ENCODE data around the gene TAS2R40. TPM values are rescaled to one million over a fixed set of nuclear protein-coding genes. Genes with fewer than 3 reads are reported as not detected.
"Not testable (repeated sequence)": the region's sequence is repeated elsewhere in the genome, so short reads cannot be mapped to it uniquely, and the experiment has no call there.

The TAS2R40 gene
- total RNA-seq, result not detected

DNA sequence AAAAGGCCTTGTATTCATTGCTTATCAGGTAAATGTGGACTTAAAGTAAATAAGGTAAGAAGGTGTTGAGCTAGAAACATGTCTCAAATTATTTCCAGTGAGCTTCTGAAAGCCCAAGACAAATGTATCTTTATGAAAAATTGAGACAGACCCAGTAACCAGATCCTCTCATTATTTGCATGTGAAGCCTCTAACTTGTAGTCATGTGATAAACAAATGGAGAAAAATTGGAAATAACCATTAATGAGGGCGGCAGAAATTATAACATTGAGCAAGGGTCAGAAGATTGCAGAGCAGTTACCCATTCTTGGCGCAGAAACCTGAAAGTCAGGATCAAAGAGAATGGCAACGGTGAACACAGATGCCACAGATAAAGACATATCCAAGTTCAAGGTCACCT is at the start of gene TAS2R40:
Gene TAS2R40 (plus strand): TSS at position 301 of the 400 bp plus-strand sequence. CDS start 42 bp downstream, at position 343.
- Mint-ChIP-seq H3K9me3 (no peaks in the 10 kb centered on the region), H3K27ac (no peak within 1 kb of the TSS), H3K27me3 (peaks cover 13% of the 10 kb centered on the region), H3K36me3 (no peaks in the 10 kb centered on the region), H3K4me1 (ENCODE audit: low read depth) (no peaks in the 10 kb centered on the region), H3K4me3 (no peak within 1 kb of the TSS)
- DNase-seq, result no peak
- intact Hi-C loops (cut with micrococcal nuclease), result no loop called here
- ChIA-PET CTCF (interaction anchor here (0.6 to 5.2 kb wide), 6 partner anchors 18 to 341 kb away, joined by 3 to 37 read pairs (median 8); no protein-coding TSS in a partner anchor), POLR2A (no interaction called here)

DNA sequence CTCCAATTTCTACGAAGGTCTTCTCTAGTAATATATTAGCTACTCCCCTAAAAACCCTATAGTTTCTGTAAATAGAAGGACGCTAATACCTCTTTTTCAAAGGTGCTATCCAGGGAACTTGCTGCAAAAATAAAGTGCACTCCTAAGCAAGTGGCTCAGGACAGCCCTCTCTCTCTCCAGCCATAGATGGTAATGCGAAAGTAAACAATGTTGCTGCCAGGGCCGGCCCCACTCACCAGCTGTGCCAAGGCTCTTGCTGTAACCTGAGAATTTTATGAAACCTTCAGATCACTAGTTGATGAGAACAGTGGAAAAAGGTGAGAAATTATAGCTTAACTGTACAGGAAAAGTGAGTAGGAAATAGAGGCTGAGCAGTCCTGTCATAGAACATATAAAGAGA is 49.5 kb upstream of the TAS2R40 start:
- H3K4me3 Mint-ChIP-seq, result no peak overlapping the region
- H3K36me3 Mint-ChIP-seq, result no peaks in the 10 kb centered on the region
- POLR2A ChIA-PET, result no interaction called here
- no peaks in the 10 kb centered on the region for H3K4me1 Mint-ChIP-seq (ENCODE audit: low read depth)
- H3K27ac Mint-ChIP-seq, result no peak overlapping the region
- no peak for DNase-seq
- intact Hi-C loops (cut with micrococcal nuclease), result no loop called here
- peaks cover 5% of the 10 kb centered on the region for H3K9me3 Mint-ChIP-seq
- CTCF ChIA-PET, result no interaction called here
- peaks cover 16% of the 10 kb centered on the region for H3K27me3 Mint-ChIP-seq

DNA sequence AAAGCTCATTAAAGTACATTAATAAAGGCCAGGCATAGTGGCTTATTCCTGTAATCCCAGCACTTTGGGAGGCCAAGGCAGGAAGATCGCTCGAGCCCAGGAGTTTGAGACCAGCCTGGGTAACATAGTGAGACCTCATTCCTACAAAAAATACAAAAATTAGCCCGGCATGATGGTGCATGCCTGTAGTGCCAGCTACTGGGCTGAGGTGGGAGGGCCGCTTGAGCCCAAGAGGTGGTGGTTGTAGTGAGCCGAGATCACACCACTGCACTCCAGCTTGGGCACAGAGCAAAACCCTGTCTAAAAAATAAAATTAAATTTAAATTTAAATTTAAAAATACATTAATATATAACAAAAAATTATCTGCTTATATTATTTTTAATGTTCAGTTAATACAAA is 45.7 kb upstream of the TAS2R40 start:
- ChIA-PET CTCF (no interaction called here), POLR2A (no interaction called here)
- Mint-ChIP-seq H3K27ac (no peak overlapping the region), H3K36me3 (no peaks in the 10 kb centered on the region), H3K4me1 (ENCODE audit: low read depth) (no peaks in the 10 kb centered on the region), H3K27me3 (peaks cover 5% of the 10 kb centered on the region), H3K4me3 (no peak overlapping the region), H3K9me3 (peaks cover 22% of the 10 kb centered on the region)
- intact Hi-C loops (cut with micrococcal nuclease), result no loop called here
- no peak for DNase-seq

DNA sequence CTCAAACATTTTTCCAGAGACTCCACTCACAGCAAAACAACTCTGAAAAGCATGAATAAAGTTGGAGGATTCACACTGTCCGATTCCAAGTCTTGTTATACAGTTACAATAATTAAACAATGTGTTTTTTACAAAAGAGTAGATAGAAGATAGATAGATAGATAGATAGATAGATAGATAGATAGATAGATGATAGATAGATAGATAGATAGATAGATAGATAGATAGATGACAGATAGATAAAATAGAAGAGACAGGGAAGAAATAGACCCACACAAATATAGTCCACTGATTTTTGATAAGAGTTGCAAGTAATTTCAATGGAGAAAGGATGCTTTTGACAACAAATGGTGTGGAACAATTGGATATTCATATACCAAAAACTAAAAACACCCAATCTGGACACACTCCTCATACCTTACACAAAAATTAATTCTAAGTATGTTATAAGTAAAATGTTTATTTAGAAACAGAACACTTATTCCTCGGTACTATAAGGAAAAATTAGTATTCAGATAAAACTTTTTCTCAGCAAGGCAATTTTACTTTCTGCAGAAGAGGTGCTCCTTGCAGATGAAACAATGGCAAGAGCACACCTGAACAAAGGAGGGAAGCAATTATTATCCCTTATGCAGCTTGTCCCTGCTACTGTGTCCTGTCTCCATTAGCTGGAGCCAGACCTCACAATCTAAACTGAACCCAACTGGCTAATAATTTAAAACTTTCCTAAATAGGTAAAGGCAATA is 44.3 kb upstream of the TAS2R40 start:
- POLR2A ChIA-PET, result no interaction called here
- CTCF ChIA-PET, result no interaction called here
- Mint-ChIP-seq H3K27ac (no peak overlapping the region), H3K4me3 (no peak overlapping the region), H3K4me1 (ENCODE audit: low read depth) (no peaks in the 10 kb centered on the region), H3K36me3 (no peaks in the 10 kb centered on the region), H3K9me3 (peaks cover 22% of the 10 kb centered on the region), H3K27me3 (no peaks in the 10 kb centered on the region)
- no peak for DNase-seq
- intact Hi-C loops (cut with micrococcal nuclease), result no loop called here

DNA sequence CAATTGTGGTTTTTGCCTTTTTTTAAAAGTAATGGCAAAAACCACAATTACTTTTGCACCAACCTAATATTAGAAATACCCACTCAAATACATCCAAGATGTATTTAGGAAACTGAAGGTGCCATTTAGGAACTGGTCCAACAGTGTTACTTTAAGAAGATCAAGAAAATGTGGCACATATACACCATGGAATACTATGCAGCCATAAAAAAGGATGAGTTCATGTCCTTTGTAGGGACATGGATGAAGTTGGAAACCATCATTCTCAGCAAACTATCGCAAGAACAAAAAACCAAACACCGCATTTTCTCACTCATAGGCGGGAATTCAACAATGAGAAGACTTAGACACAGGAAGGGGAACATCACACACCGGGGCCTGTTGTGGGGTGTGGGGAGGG is 41.1 kb upstream of the TAS2R40 start:
- POLR2A ChIA-PET; H3K27ac Mint-ChIP-seq; H3K36me3 Mint-ChIP-seq; H3K4me1 Mint-ChIP-seq (ENCODE audit: low read depth); DNase-seq; H3K4me3 Mint-ChIP-seq; CTCF ChIA-PET; intact Hi-C loops (cut with micrococcal nuclease): not testable (repeated sequence)
- Mint-ChIP-seq H3K9me3 (peaks cover 20% of the 10 kb centered on the region), H3K27me3 (peaks cover 10% of the 10 kb centered on the region)

DNA sequence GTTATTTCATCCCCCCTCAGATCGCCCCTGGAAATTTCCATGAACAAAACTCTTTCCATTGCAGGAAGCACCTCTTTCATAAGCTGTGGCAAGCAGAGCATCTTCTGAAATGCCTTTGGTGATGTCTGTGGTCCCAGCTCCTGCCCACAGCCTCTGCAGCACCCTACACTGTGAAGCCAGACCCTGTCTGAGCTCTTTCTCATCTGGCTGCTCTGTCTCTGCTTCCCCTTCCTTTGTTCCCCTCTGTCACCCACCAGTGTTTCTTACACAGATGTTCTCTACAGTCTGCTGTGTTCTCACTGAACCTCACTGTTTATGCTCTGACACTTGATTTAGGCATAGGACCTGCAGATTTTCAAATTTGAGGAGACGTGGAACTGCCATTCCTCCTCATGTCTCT is 40.5 kb upstream of the TAS2R40 start:
- intact Hi-C loops (cut with micrococcal nuclease), result no loop called here
- CTCF ChIA-PET, result no interaction called here
- no peak for DNase-seq
- peaks cover 20% of the 10 kb centered on the region for H3K9me3 Mint-ChIP-seq
- no peak overlapping the region for H3K4me3 Mint-ChIP-seq
- POLR2A ChIA-PET, result no interaction called here
- H3K36me3 Mint-ChIP-seq, result no peaks in the 10 kb centered on the region
- H3K27me3 Mint-ChIP-seq, result peaks cover 15% of the 10 kb centered on the region
- no peak overlapping the region for H3K27ac Mint-ChIP-seq
- no peaks in the 10 kb centered on the region for H3K4me1 Mint-ChIP-seq (ENCODE audit: low read depth)

DNA sequence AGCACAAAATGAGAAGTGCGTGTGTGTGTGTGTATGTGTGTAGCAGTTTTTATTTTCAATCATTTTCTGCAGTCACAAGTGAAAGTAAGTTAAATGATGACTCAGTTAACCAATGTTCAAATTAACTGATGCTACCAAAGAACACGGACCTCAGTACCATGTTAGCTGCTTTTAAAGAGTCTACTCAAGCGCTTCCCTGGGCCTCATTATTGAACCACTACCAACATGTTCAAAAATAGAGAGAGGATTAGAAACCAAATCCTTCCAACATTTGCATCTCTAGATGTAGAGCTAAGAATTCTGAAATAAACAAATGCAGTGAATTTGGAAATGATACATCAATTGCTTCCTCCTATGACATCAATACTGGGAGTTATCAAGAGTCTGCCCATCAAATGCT is 38.8 kb upstream of the TAS2R40 start, which contains the start of gene TAS2R39:
Gene TAS2R39 (plus strand): TSS at position 396 of the 400 bp plus-strand sequence. CDS start 0 bp downstream, at position 396.
- ChIA-PET CTCF (interaction anchor here (1.5 kb wide), 1 partner anchor 32 kb away, joined by 6 read pairs; no protein-coding TSS in a partner anchor), POLR2A (no interaction called here)

DNA sequence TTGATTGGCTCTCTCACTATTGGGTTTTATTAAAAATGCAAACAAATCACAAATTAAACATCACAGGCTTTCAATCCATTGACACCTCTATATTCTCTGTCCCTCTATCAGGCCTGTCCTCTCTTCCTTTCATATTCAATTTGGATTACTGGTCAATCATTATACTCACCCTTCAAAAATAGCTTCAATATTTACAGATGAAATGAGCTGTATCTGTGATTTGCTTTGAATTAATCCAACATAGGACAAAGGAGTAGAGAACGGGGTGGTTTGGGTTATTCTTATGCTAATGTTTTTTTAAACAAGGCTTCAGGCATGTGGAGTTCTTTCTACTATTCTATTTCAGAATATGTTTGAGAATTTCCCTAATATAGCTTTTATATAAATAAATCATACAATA is 36.3 kb upstream of the TAS2R40 start:
- H3K9me3 Mint-ChIP-seq, result no peaks in the 10 kb centered on the region
- CTCF ChIA-PET, result no interaction called here

More for the DNA sequence above, 38.8 kb upstream of the TAS2R40 start, which contains the start of gene TAS2R39:
- H3K27me3 Mint-ChIP-seq, result peaks cover 15% of the 10 kb centered on the region
- H3K36me3 Mint-ChIP-seq, result no peaks in the 10 kb centered on the region
- H3K4me3 Mint-ChIP-seq, result no peak within 1 kb of the TSS
- peaks cover 12% of the 10 kb centered on the region for H3K9me3 Mint-ChIP-seq
- H3K27ac Mint-ChIP-seq, result no peak within 1 kb of the TSS
- no peak for DNase-seq
- intact Hi-C loops (cut with micrococcal nuclease), result no loop called here
- H3K4me1 Mint-ChIP-seq (ENCODE audit: low read depth), result no peaks in the 10 kb centered on the region

DNA sequence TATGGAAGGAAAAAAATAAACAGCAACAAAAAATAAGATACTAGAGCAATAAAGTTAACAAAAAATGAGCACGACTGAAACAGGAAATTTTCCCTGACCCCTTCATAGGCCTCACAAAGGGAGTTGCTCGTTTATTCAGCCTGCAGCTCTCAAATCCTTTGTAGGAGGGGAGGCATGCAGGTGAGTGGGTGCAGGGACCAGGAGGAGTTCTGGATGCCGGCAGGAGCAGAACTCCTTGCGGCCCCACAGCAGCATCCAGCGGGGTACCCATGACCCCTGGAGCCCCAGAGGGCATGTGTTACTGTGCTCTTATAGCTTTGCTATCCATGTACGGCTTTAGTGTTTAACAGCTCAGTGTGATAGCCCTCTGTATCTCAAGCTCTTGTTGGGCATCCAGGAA is 32.8 kb upstream of the TAS2R40 start:
- H3K27ac Mint-ChIP-seq, result no peak overlapping the region
- no peaks in the 10 kb centered on the region for H3K4me1 Mint-ChIP-seq (ENCODE audit: low read depth)
- POLR2A ChIA-PET, result no interaction called here
- H3K4me3 Mint-ChIP-seq, result no peak overlapping the region
- H3K36me3 Mint-ChIP-seq, result no peaks in the 10 kb centered on the region
- intact Hi-C loops (cut with micrococcal nuclease), result no loop called here
- CTCF ChIA-PET, result interaction anchor here (4.5 kb wide), 1 partner anchor 26 kb away, joined by 15 read pairs; no protein-coding TSS in a partner anchor
- DNase-seq, result no peak
- no peaks in the 10 kb centered on the region for H3K9me3 Mint-ChIP-seq
- H3K27me3 Mint-ChIP-seq, result peaks cover 12% of the 10 kb centered on the region

More for the DNA sequence above, 36.3 kb upstream of the TAS2R40 start:
- no peak for DNase-seq
- Mint-ChIP-seq H3K4me1 (ENCODE audit: low read depth) (no peaks in the 10 kb centered on the region), H3K27me3 (peaks cover 15% of the 10 kb centered on the region), H3K4me3 (no peak overlapping the region), H3K27ac (no peak overlapping the region), H3K36me3 (no peaks in the 10 kb centered on the region)
- POLR2A ChIA-PET, result no interaction called here
- intact Hi-C loops (cut with micrococcal nuclease), result no loop called here

DNA sequence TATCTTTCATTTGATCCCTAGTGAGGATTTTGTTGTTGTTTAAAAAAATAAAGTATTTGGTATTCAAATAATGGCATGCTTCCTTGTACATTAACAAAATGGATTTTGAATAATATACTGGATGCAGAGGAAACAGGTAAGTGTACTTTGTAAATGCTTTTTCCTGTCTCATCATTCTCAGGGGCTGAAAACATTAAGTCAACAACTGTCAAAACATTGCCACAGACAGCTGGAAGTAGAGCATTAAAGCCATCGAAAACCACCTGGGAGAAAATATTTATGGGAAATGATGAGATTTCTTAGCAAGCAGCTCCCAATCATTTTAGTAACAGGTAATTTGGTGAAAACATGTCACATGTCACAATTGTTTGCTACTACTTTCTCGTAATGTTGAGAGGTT is 28.0 kb upstream of the TAS2R40 start:
- Mint-ChIP-seq H3K27me3 (peaks cover 5% of the 10 kb centered on the region), H3K27ac (no peak overlapping the region), H3K4me1 (ENCODE audit: low read depth) (no peaks in the 10 kb centered on the region), H3K9me3 (no peaks in the 10 kb centered on the region), H3K4me3 (no peak overlapping the region), H3K36me3 (no peaks in the 10 kb centered on the region)
- intact Hi-C loops (cut with micrococcal nuclease), result no loop called here
- ChIA-PET POLR2A (no interaction called here), CTCF (interaction anchor here (2.4 kb wide), 1 partner anchor 21 kb away, joined by 5 read pairs; no protein-coding TSS in a partner anchor)
- no peak for DNase-seq

DNA sequence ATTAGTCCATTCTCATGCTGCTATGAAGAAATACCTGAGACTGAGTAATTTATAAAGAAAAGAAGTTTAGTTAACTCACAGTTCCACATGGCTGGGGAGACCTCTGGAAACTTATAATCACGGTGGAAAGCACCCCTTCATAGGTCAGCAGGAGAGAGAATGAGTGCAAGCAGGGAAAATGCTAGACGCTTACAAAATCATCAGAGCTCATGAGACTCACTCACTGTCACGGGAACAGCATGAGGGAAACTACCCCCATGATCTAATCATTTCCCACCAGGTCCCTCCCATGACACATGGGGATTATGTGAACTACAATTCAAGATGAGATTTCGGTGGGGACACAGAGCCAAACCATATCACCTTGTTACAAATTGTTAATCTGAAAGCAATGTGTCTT is 22.8 kb upstream of the TAS2R40 start:
- intact Hi-C loops (cut with micrococcal nuclease), result no loop called here
- ChIA-PET CTCF (no interaction called here), POLR2A (no interaction called here)
- H3K27me3 Mint-ChIP-seq, result peaks cover 12% of the 10 kb centered on the region
- H3K4me3 Mint-ChIP-seq, result no peak overlapping the region
- H3K27ac Mint-ChIP-seq, result no peak overlapping the region
- H3K36me3 Mint-ChIP-seq, result no peaks in the 10 kb centered on the region
- no peaks in the 10 kb centered on the region for H3K4me1 Mint-ChIP-seq (ENCODE audit: low read depth)
- no peak for DNase-seq
- no peaks in the 10 kb centered on the region for H3K9me3 Mint-ChIP-seq

DNA sequence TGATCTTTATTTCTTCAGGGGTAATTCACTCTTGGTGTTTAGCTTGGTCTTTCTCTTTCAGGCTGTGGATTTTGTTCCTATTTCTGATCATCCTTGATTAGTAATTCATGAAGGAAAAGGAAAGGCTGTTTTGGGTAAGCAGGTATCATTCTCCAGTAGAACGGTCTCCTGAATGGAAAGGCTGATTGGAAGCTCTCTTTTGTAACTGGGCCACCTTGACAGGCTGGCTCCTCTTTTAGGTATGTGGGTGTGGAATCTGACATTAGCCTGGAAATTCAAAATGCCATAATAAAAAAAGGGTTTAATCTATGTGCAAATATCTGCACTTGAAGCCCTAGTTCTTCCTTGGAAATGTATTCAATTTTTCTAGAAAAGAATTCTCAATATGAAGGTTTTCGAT is 19.7 kb upstream of the TAS2R40 start:
- Mint-ChIP-seq H3K27me3 (peaks cover 11% of the 10 kb centered on the region), H3K4me3 (no peak overlapping the region), H3K4me1 (ENCODE audit: low read depth) (peaks cover 11% of the 10 kb centered on the region), H3K27ac (no peak overlapping the region), H3K36me3 (no peaks in the 10 kb centered on the region), H3K9me3 (no peaks in the 10 kb centered on the region)
- intact Hi-C loops (cut with micrococcal nuclease), result no loop called here
- no peak for DNase-seq
- POLR2A ChIA-PET, result no interaction called here
- CTCF ChIA-PET, result interaction anchor here (0.9 to 3.5 kb wide), 4 partner anchors 13 to 321 kb away, joined by 3 to 24 read pairs (median 6); no protein-coding TSS in a partner anchor

DNA sequence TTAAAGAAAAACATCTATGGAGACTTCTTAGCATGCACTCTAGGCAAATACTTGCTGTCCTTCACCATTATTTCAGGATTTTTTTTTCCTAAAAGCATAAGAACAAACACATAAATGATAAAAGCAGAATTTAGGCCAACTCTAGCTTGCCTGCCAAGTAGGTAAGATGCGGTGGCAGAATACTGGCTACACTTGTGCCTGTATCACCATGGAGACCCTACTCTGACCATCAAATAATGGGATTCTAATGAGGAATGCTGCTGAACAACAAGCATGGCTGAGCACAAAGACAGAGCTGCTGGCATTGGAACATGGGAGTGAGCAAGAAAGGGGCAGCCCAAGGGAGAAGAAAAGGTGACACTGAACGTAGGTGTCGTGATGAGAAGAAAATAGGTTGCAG is 18.5 kb upstream of the TAS2R40 start:
- ChIA-PET POLR2A (no interaction called here), CTCF (interaction anchor here (0.7 to 3.5 kb wide), 5 partner anchors 11 to 230 kb away, joined by 3 to 24 read pairs (median 5); no protein-coding TSS in a partner anchor)
- peaks cover 11% of the 10 kb centered on the region for H3K4me1 Mint-ChIP-seq (ENCODE audit: low read depth)
- no peak for DNase-seq
- H3K36me3 Mint-ChIP-seq, result no peaks in the 10 kb centered on the region
- no peak overlapping the region for H3K4me3 Mint-ChIP-seq
- H3K9me3 Mint-ChIP-seq, result no peaks in the 10 kb centered on the region
- H3K27ac Mint-ChIP-seq, result no peak overlapping the region
- H3K27me3 Mint-ChIP-seq, result peaks cover 6% of the 10 kb centered on the region
- intact Hi-C loops (cut with micrococcal nuclease), result no loop called here

All from activated CD4-positive, alpha-beta memory T cell treated with anti-CD3 and anti-CD28 coated beads for 36 hours (primary cell).